Activated naive CD4-positive, alpha-beta T cell treated with anti-CD3 and anti-CD28 coated beads, Interleukin-2, amount 10 ng/mL, durations not matched to agents 7 days and 5 days (primary cell): ENCODE data around the gene EPHB4.
"Not testable (repeated sequence)": the region's sequence is repeated elsewhere in the genome, so short reads cannot be mapped to it uniquely, and the experiment has no call there.

Experiments used
- CTCF ChIA-PET: fragments of 350-600 bp; sonication (Branson Sonifier 250); formaldehyde crosslinking; loops from one replicate; lab custom pipeline; 2021; ENCODE audit warnings: antibody characterized with exemption; lab: Charles Lee
- DNase-seq: peaks from one replicate; pipeline ENCODE4 v3.0.0-alpha.2; 2020
- H3K27ac Mint-ChIP-seq: one replicate; pipeline ENCODE4 v1.8.0; 2021; ENCODE audit warnings: mild to moderate bottlenecking, moderate library complexity, mixed read lengths
- H3K27me3 Mint-ChIP-seq: one replicate; pipeline ENCODE4 v1.8.0; 2021; ENCODE audit warnings: mild to moderate bottlenecking, mixed read lengths
- H3K36me3 Mint-ChIP-seq: one replicate; pipeline ENCODE4 v1.8.0; 2021; ENCODE audit warnings: mixed read lengths
- H3K4me1 Mint-ChIP-seq: one replicate; pipeline ENCODE4 v1.8.0; 2021; ENCODE audit warnings: mixed read lengths
- H3K4me3 Mint-ChIP-seq: one replicate; pipeline ENCODE4 v1.8.0; 2021; ENCODE audit warnings: mild to moderate bottlenecking, moderate library complexity, mixed read lengths
- H3K9me3 Mint-ChIP-seq: one replicate; pipeline ENCODE4 v1.8.0; 2021; ENCODE audit warnings: mixed read lengths

Gene EPHB4

DNA sequence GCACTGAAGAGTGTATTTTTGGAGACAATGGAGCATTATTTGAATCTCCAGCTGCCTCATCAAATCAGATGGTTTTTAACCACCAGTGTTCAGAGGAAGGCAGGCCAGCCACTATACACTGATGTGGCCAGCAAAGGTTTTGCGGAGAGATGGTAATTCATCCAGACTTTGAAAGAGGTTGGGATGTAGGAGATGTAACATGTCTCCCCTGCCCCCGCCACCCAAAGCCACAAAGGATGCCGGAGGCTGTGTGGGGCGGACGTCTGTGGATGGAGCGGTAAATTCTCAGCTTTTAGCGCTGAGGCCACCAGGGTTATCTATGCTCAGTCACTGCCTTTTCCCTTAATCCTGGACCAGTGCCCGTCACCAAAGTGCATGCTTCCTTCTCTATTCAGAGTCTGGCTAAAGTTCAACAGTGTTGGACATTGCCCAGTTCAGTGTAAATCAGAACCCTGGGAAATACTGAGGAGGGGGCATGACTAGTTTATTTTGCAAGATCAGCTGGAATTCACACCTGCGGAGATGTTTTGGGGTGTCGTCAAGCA lies 36.2 kb upstream of the EPHB4 start:
- Mint-ChIP-seq H3K36me3 (peaks cover 50% of the 10 kb centered on the region), H3K27ac (no peak overlapping the region), H3K4me1 (peaks cover 27% of the 10 kb centered on the region), H3K9me3 (no peaks in the 10 kb centered on the region), H3K4me3 (no peak overlapping the region), H3K27me3 (no peaks in the 10 kb centered on the region)
- CTCF ChIA-PET: interaction anchor here (2.1 kb wide), 1 partner anchor 11 kb away, joined by 7 read pairs; the partner anchor contains the start of gene SLC12A9
- no peak for DNase-seq

DNA sequence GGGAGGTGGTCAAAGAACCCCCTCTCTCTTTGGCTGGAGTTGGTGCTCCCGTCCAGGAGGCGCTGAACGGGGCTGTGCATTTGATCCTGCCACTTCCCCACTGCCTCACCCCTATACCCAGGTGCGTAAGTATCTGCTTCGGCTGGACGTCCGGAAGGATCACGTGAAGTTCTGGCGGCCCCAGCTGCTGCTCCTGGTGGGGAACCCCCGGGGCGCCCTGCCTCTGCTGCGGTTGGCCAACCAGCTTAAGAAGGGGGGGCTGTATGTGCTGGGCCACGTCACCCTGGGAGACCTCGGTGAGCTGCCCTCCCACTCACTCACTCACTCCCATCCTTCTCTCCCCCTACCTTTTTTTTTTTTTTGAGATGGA lies 34.3 kb upstream of the EPHB4 start:
- Mint-ChIP-seq H3K4me3 (no peak overlapping the region), H3K4me1 (peaks cover 12% of the 10 kb centered on the region), H3K27ac (no peak overlapping the region), H3K9me3 (no peaks in the 10 kb centered on the region), H3K36me3 (peaks cover 48% of the 10 kb centered on the region), H3K27me3 (no peaks in the 10 kb centered on the region)
- no peak for DNase-seq
- CTCF ChIA-PET: no interaction called here

DNA sequence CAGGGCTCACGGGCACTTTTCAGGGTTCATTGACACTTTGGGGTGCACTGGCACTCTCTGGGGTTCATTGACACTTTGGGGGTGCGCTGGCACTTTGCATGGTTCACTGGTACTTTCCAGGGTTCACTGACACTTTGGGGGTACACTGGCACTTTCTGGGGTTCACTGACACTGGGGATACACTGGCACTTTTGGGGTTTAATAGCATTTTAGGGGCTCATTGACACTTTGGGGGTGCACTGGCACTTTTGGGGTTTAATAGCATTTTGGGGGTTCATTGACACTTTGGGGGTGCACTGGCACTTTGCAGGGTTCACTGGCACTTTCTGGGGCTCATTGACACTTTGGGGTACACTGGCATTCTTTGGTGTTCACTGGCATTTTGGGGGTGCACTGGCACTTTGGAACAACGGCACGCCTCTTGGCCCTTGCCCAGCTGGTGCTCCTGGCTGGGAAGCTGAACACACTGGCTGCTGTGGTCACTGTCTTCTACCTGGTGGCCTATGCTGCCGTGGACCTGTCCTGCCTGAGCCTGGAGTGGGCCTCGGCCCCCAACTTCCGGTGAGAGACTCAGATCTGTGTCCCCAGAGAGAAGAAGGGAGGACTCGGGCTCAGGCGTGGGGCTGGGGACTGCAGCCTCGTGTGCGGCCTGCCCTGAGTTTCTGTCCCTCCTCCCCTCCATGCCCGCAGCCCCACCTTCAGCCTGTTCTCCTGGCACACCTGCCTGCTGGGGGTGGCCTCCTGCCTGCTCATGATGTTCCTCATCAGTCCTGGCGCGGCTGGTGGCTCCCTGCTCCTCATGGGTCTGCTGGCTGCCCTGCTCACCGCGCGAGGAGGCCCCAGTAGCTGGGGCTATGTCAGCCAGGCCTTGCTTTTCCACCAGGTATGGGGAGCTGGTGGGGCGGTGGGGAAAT lies 33.6 kb upstream of the EPHB4 start:
- H3K4me3 Mint-ChIP-seq: no peak overlapping the region
- no peaks in the 10 kb centered on the region for H3K27me3 Mint-ChIP-seq
- CTCF ChIA-PET: no interaction called here
- no peaks in the 10 kb centered on the region for H3K9me3 Mint-ChIP-seq
- no peak overlapping the region for H3K27ac Mint-ChIP-seq
- H3K4me1 Mint-ChIP-seq: peaks cover 8% of the 10 kb centered on the region
- DNase-seq: no peak
- H3K36me3 Mint-ChIP-seq: peaks cover 48% of the 10 kb centered on the region

DNA sequence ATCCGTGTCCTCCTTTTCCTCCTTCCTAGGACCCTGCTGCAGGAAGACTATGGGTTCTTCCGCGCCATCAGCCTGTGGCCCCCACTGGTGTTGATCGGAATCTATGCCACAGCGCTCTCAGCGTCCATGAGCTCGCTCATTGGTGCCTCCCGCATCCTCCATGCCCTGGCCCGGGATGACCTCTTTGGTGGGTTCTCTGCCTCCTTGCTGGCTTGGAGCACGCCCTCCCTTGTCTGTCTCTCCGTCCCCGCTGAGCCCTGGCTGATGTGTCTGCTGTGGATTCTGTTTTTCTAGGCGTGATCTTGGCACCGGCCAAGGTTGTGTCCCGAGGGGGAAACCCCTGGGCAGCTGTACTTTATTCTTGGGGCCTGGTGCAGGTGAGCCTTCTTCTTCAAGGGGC lies 32.5 kb upstream of the EPHB4 start:
- Mint-ChIP-seq H3K27me3 (no peaks in the 10 kb centered on the region), H3K4me3 (no peak overlapping the region), H3K27ac (no peak overlapping the region), H3K36me3 (peaks cover 50% of the 10 kb centered on the region), H3K4me1 (peaks cover 6% of the 10 kb centered on the region), H3K9me3 (no peaks in the 10 kb centered on the region)
- CTCF ChIA-PET: no interaction called here
- no peak for DNase-seq

DNA sequence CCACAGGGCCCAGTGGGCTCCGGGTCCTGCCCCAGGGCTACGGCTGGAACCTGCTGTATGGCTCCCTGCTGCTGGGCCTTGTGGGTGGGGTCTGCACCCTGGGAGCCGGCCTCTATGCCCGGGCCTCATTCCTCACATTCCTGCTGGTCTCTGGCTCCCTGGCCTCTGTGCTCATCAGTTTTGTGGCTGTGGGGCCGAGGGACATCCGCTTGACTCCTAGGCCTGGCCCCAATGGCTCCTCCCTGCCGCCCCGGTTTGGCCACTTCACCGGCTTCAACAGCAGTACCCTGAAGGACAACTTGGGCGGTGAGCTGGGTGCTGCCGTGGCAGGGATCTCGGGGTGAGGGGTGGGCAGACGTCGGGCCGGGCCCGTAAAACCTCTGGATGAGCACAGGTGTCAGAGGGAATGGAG lies 29.6 kb upstream of the EPHB4 start:
- Mint-ChIP-seq H3K27me3 (no peaks in the 10 kb centered on the region), H3K4me3 (no peak overlapping the region), H3K4me1 (peaks cover 16% of the 10 kb centered on the region), H3K27ac (peak overlapping the region; percentile 24), H3K36me3 (peaks cover 34% of the 10 kb centered on the region), H3K9me3 (no peaks in the 10 kb centered on the region)
- CTCF ChIA-PET: no interaction called here
- no peak for DNase-seq

DNA sequence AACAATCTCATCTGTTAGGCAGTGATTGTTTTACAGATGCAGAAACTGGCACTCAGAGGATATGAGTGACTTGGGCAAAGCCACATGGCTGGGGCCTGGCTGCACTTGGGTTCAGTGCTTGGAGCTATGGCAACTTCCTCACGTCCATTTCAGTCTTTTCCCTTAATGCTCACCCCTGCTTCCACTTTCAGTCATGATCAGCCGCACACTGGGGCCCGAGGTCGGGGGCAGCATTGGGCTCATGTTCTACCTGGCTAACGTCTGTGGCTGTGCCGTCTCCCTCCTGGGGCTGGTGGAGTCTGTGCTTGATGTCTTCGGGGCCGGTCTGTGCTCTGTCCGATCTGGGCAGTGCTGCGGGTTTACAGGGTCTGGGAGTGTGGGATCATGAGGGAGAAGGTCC lies 28.2 kb upstream of the EPHB4 start:
- H3K4me3 Mint-ChIP-seq: no peak overlapping the region
- no peaks in the 10 kb centered on the region for H3K9me3 Mint-ChIP-seq
- H3K27ac Mint-ChIP-seq: no peak overlapping the region
- peaks cover 27% of the 10 kb centered on the region for H3K36me3 Mint-ChIP-seq
- no peaks in the 10 kb centered on the region for H3K27me3 Mint-ChIP-seq
- H3K4me1 Mint-ChIP-seq: peaks cover 20% of the 10 kb centered on the region
- CTCF ChIA-PET: interaction anchor here (1.5 kb wide), 1 partner anchor 150 kb away, joined by 4 read pairs; the partner anchor contains the start of gene POP7
- DNase-seq: no peak

DNA sequence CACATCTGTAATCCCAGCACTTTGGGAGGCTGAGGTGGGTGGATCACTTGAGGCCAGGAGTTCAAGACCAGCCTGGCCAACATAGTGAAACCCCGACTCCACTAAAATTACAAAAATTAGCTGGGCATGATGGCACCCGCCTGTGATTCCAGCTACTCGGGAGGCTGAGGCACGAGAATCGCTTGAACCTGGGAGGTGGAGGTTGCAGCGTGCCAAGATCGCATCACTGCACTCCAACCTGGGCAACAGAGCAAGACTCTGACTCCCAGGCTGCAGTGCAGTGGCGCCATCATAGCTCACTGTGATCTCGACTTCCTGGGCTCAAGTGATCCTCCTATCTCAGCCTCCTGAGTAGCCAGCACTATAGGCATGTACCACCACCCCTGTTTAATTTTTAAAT lies 27.6 kb upstream of the EPHB4 start:
- not testable (repeated sequence) for DNase-seq, H3K27ac Mint-ChIP-seq, H3K4me3 Mint-ChIP-seq, H3K27me3 Mint-ChIP-seq, H3K9me3 Mint-ChIP-seq
- CTCF ChIA-PET: interaction anchor here (1.5 to 6.5 kb wide), 2 partner anchors 54 to 149 kb away, joined by 4 to 160 read pairs; partner anchors contain the start of gene POP7
- peaks cover 20% of the 10 kb centered on the region for H3K4me1 Mint-ChIP-seq
- H3K36me3 Mint-ChIP-seq: peaks cover 21% of the 10 kb centered on the region

DNA sequence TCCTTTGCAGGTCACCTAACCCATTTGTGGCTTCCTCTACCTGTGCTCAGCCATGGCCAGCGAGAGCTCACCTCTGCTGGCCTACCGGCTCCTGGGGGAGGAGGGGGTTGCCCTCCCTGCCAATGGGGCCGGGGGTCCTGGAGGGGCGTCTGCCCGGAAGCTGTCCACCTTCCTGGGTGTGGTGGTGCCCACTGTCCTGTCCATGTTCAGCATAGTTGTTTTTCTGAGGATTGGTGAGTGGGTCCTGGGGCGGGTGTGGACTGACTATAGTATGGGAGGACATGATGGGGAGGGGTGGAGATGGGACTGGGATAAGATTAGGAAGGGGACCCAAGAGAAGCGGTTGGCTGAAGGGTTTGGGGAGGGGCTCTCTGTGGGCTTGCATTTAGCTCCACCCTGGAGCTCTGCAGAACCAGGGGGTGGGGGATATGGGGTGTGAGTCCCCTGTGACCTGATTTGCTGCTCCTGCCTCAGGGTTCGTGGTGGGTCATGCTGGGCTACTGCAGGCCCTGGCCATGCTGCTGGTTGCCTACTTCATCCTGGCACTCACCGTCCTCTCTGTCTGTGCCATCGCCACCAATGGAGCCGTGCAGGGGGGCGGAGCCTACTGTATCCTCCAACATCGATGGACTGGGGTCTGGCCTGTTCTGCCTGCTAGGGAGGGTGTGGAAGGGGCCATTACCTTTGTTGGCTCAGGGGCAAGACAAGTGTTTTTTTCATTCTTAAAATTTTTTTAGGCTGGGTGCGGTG lies 27.0 kb upstream of the EPHB4 start:
- H3K27ac Mint-ChIP-seq: no peak overlapping the region

DNA sequence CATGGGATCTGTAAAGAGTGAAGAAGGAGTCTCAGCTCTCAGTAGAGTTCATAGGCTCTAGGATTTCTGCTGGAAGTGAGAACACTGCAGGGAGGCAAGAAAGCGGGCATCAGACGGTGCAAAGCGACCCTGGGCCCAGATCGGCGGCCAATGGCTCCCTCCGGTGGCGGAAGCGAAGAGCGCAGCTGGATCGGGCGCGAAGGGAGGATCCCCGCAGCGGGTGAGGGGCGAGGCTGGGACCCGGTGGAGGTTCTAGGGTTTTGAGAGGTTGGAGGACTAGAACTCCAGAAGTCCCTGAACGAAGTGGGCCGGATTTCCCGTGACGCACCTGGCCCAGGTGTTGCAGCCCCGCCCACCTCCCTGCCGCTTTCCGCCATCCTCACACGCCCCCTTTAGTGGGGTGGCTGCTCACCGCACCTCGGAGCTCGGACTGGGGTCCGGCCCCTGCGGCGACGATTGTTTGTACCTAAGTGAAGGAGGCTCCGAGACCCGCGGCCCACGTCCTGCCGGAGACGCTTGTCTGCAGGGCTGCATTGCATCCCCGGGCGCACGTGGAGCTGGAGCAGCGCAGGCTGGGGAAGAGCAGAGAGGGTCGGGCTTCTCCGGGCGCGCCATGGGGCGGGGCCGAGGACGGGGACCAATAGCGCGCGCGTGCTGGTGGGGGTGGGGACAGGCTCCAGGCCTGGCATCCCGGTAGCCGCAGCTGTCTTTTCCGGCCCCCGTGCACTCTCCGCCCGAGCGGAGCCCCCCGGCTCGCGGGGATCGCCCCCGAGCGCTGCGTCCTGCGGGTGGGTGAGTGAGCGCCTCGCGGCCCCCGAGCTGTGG lies 24.9 kb upstream of the EPHB4 start, which contains the start of gene SLC12A9:
Gene SLC12A9, plus strand, starts transcription at position 666 of the 825 bp plus-strand sequence. CDS start 1,485 bp downstream, outside the sequence.
- no peaks in the 10 kb centered on the region for H3K27me3 Mint-ChIP-seq
- H3K4me3 Mint-ChIP-seq: peak within 1 kb of the TSS; percentile 96
- CTCF ChIA-PET: interaction anchor here (0.6 to 6.5 kb wide), 25 partner anchors 10 to 374 kb away, joined by 3 to 160 read pairs (median 4); partner anchors contain the start of genes EPO, FBXO24, POP7 and SRRT
- H3K27ac Mint-ChIP-seq: peak within 1 kb of the TSS; percentile 89
- H3K9me3 Mint-ChIP-seq: no peaks in the 10 kb centered on the region
- peak; percentile 93 for DNase-seq
- peaks cover 10% of the 10 kb centered on the region for H3K36me3 Mint-ChIP-seq
- H3K4me1 Mint-ChIP-seq: peaks cover 20% of the 10 kb centered on the region

More for the DNA sequence above, 27.0 kb upstream of the EPHB4 start:
- Mint-ChIP-seq H3K4me3 (peak overlapping the region; percentile 96), H3K9me3 (no peaks in the 10 kb centered on the region), H3K4me1 (peaks cover 20% of the 10 kb centered on the region), H3K27me3 (no peaks in the 10 kb centered on the region), H3K36me3 (peaks cover 16% of the 10 kb centered on the region)
- CTCF ChIA-PET: interaction anchor here (2.1 to 6.5 kb wide), 3 partner anchors 17 to 53 kb away, joined by 7 to 160 read pairs (median 7); no protein-coding TSS in a partner anchor
- no peak for DNase-seq

DNA sequence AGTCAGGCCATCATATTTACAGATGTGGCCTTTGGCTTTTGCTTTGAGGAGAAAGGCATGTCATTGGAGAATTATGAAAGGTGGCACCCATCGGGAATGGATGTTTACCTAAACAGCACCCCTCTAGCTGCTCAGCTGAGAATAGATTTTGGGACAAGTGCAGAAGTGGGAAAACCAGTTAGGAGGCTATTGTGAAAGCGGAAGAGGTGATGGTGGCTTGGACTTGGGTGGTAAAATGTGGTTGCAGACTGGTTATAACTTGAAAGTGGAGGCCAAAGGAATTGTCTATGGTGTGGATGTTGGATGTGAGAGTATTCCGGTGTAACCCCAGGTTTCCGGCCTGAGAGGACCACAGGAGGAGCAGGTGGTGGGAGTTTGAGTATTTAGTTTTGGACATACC lies 20.0 kb upstream of the EPHB4 start:
- Mint-ChIP-seq H3K4me1 (peaks cover 6% of the 10 kb centered on the region), H3K9me3 (no peaks in the 10 kb centered on the region), H3K4me3 (no peak overlapping the region), H3K36me3 (no peaks in the 10 kb centered on the region), H3K27me3 (peaks cover 4% of the 10 kb centered on the region), H3K27ac (no peak overlapping the region)
- CTCF ChIA-PET: no interaction called here
- DNase-seq: no peak

DNA sequence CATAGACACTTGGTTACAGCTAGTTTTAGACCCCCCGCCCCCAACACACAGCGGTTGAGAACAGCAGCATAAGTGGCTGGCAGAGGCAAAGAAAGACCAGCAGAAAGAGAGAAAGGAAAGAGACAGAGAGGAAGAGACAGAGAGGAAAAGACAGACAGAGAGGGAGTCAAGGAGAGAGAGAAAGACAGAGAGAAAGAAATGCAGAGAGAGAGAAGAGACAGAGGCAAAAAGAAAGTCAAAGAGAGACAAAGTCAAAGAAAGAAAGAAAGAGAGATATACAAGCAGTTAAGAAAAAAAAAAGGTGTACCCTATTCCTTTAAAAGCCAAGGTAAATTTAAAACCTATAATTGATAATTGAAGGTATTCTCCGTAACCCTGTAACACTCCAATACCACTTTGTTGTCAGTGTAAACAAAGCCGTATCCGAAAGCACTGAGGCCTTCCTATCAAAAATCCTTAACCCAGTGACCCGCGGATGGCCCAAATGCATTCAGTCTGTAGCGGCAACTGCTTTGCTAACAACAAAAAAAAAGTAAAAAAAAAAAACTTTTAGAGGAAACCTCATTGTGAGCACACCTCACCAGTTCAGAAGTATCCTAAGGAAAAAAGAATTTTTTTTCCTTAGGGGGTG lies 13.3 kb upstream of the EPHB4 start:
- Mint-ChIP-seq H3K27ac (no peak overlapping the region), H3K36me3 (no peaks in the 10 kb centered on the region), H3K4me3 (no peak overlapping the region), H3K9me3 (no peaks in the 10 kb centered on the region), H3K27me3 (peaks cover 8% of the 10 kb centered on the region), H3K4me1 (peaks cover 19% of the 10 kb centered on the region)
- CTCF ChIA-PET: no interaction called here
- no peak for DNase-seq

DNA sequence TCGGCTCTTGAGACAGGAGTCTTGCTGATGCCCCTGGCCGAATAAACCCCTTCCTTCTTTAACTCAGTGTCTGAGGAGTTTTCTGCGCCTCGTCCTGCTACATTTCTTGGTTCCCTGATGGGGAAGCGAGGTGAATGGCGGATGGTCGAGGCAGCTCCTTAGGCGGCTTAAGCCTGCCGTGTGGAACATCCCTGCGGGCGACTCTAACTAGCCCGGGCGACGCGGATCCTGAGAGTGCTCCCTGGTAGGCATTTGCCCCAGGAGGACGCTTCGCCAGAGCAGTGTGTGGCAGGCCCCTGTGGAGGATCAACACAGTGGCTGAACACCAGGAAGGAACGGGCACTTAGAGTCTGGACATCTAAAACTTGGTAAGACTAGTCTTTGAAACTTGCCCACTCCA lies 12.0 kb upstream of the EPHB4 start:
- CTCF ChIA-PET: no interaction called here
- no peaks in the 10 kb centered on the region for H3K36me3 Mint-ChIP-seq
- peaks cover 8% of the 10 kb centered on the region for H3K27me3 Mint-ChIP-seq
- peaks cover 20% of the 10 kb centered on the region for H3K4me1 Mint-ChIP-seq
- no peak for DNase-seq
- H3K27ac Mint-ChIP-seq: no peak overlapping the region
- no peaks in the 10 kb centered on the region for H3K9me3 Mint-ChIP-seq
- no peak overlapping the region for H3K4me3 Mint-ChIP-seq
